ENCODE results near the gene B4GALT2. TPM values are rescaled to one million over a fixed set of nuclear protein-coding genes. Genes with fewer than 3 reads are reported as not detected.
A peak's percentile ranks its signal among the peaks of the same experiment; 100 is the strongest.

The B4GALT2 gene
- total and polyA plus RNA-seq, 9 of the 15 experiments (the other 6 are each of a cell fraction or from before 2014, with no cell fraction given), result 1.3 to 86.8 (median 43.8) TPM

DNA sequence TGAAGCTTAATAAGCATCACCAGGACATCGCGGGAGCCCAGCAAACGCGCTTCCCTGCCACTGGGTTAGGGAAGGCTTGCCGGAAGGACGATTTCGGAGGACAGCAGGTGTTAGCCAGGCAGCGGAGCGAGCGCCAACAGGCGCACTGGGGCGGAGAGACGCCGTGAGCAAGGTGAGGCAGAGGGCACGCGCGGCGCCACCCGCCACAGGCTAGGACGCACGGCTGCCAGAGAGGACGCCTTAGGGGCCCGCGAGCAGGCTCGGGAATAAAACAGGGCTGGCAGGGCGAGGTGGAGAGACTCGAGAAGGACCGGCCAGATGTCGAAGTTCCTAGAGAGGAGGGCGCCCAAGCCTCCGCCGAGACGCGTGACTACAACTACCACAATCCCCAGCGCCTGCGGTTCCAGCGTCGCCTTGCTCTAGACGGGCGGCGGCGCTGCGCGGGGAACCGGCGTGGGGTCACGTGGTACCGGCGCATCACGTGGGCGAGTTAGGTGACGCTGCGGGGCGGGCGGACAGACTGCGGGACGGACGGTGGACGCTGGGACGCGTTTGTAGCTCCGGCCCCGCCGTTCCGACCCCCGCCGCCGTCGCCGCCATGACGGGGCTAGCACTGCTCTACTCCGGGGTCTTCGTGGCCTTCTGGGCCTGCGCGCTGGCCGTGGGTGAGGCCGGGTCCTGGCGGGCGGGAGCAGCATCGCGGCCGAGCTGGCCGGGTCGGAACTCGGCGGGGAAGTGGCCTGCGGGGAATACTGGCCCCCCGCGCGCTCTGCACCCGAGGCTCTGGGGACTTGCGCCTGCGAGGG, 4.4 kb upstream of the B4GALT2 start, which contains the start of gene ATP6V0B (continued):
- no peak for TF ChIP-seq NUFIP1 (IDR thresholded peaks at IDR 0.05; ENCODE audit: partially characterized antibody)
- no peak for TF ChIP-seq PCBP1 (IDR thresholded peaks at IDR 0.05; ENCODE audit: low read depth, low read length, poor library complexity, severe bottlenecking)
- 0 out of 2 replicates have a peak, but pooled peaks have one; percentile 43 for TF ChIP-seq NR4A1 (CRISPR knock-in tag; IDR thresholded peaks at IDR 0.05)
- no peak for TF ChIP-seq NR4A1 (tag; IDR thresholded peaks at IDR 0.05)
- TF ChIP-seq HMG20A (CRISPR knock-in tag; conservative IDR thresholded peaks at IDR 0.05), result no peak
- TF ChIP-seq, protein P1, sequence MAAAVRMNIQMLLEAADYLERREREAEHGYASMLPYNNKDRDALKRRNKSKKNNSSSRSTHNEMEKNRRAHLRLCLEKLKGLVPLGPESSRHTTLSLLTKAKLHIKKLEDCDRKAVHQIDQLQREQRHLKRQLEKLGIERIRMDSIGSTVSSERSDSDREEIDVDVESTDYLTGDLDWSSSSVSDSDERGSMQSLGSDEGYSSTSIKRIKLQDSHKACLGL (CRISPR knock-in tag; IDR thresholded peaks at IDR 0.05; ENCODE audit: borderline replicate concordance, poor library complexity, severe bottlenecking), result peak; percentile 80
- TF ChIP-seq GTF2F1 (IDR thresholded peaks at IDR 0.05; ENCODE audit: low read depth, low read length), result peak; percentile 77; the same call in 1 of the 2 replicates
- TF ChIP-seq ZC3H11A (IDR thresholded peaks at IDR 0.05; ENCODE audit: low read depth, low read length), result no peak; the same call in 1 of the 2 replicates
- no peak for TF ChIP-seq IFI16 (CRISPR knock-in tag; IDR thresholded peaks at IDR 0.05)
- TF ChIP-seq, protein P2, sequence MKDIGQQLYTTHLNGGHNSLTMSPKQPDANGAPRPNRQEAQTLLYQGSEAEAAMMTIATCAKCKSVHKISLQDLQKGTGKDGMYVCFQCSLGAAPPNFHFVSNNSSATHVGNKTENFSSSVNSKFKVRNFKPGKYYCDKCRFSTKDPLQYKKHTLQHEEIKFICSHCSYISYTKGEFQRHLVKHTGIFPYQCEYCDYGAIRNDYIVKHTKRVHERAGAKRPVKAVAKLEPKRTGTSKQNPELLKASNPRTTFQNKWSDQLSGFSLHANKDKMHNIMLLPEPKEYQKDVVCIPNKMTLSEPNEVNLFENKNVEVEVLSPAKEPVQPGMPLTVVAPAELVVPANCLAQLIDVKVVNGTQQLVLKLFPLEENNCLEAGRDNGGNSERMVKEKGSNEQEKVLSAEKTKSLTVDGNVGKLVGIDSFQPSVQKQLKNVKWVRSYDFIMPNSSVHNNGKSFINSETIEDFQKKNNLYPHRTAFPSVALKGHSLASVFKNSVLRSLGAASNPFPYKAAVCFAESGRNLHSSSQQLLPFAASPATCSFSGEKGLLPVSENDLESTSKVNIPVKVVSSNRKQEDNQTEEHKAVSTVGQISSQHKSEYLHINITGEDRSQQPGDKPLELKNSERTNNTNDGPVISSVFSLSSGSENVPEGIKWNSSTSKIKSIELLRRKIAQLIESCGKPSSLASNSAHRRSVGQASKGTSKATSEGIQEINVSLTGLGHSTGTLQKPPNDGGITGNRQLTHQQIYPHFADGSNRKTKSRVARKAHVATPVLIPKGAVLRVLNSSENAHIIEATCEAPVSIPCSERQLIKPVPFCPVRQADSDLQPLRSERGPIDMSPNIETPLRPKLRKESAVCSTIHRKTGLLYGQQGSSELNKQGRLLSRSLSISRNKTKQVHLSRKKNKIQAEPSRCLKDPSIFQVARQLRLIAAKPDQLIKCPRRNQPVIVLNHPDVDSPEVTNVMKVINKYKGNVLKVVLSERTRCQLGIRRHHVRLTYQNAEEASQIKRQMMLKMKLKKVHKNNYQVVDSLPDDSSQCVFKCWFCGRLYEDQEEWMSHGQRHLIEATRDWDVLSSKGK (CRISPR knock-in tag; IDR thresholded peaks at IDR 0.05), result no peak
- peak; percentile 100 for TF ChIP-seq RAD51 (IDR thresholded peaks at IDR 0.05; ENCODE audit: borderline replicate concordance, low read depth)
- TF ChIP-seq ZNF76 (CRISPR knock-in tag; IDR thresholded peaks at IDR 0.05; ENCODE audit: borderline replicate concordance), result 0 out of 2 replicates have a peak, but pooled peaks have one; percentile 55
- TF ChIP-seq KHSRP (IDR thresholded peaks at IDR 0.05), result no peak
- peak; percentile 78; the same call in 1 of the 2 replicates for TF ChIP-seq ZNF695 (CRISPR knock-in tag; IDR thresholded peaks at IDR 0.05)
- TF ChIP-seq TOE1 (IDR thresholded peaks at IDR 0.05; ENCODE audit: borderline replicate concordance), result peak; percentile 100
- peak; percentile 95; the same call in 1 of the 2 replicates for TF ChIP-seq TOE1 (CRISPR knock-in tag; IDR thresholded peaks at IDR 0.05; ENCODE audit: borderline replicate concordance, low read depth)
- TF ChIP-seq PURB (CRISPR knock-in tag; IDR thresholded peaks at IDR 0.05; ENCODE audit: low read depth), result no peak
- no peak; the same call in 1 of the 2 replicates for TF ChIP-seq DIDO1 (tag; IDR thresholded peaks at IDR 0.05; ENCODE audit: low read depth)
- no peak for TF ChIP-seq ZNF507 (tag; conservative IDR thresholded peaks at IDR 0.05)
- TF ChIP-seq POLR2A (conservative IDR thresholded peaks at IDR 0.05), result peak; percentile 81
- TF ChIP-seq ZNF347 (CRISPR knock-in tag; IDR thresholded peaks at IDR 0.05; ENCODE audit: low read depth), result no peak
- TF ChIP-seq, protein P3, sequence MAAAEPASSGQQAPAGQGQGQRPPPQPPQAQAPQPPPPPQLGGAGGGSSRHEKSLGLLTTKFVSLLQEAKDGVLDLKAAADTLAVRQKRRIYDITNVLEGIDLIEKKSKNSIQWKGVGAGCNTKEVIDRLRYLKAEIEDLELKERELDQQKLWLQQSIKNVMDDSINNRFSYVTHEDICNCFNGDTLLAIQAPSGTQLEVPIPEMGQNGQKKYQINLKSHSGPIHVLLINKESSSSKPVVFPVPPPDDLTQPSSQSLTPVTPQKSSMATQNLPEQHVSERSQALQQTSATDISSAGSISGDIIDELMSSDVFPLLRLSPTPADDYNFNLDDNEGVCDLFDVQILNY (CRISPR knock-in tag; IDR thresholded peaks at IDR 0.05), result peak; percentile 96
- TF ChIP-seq ERF (CRISPR knock-in tag; IDR thresholded peaks at IDR 0.05), result peak; percentile 49
- peak; percentile 42; the same call in 1 of the 2 replicates for TF ChIP-seq STAG1 (CRISPR knock-in tag; IDR thresholded peaks at IDR 0.05; ENCODE audit: borderline replicate concordance)
- no peak for TF ChIP-seq SNIP1 (IDR thresholded peaks at IDR 0.05; ENCODE audit: low read depth)

All from K562 (cell line).